ENCODE measurements around the gene SLC7A5.

GRCh38 chr16:87832741-87833502 is 36.4 kb downstream of the SLC7A5 start:
- no peak for TF ChIP-seq CTCF (IDR thresholded peaks at IDR 0.05)
- TF ChIP-seq POLR2AphosphoS5 (IDR thresholded peaks at IDR 0.05) = no peak
- no peak for TF ChIP-seq POLR2A (IDR thresholded peaks at IDR 0.05)
